Activated naive CD4-positive, alpha-beta T cell treated with anti-CD3 and anti-CD28 coated beads, Interleukin-2, amount 50 U/mL, for 24 hours (primary cell): ENCODE data around the gene GPX7.

Source experiments
- H3K27ac Mint-ChIP-seq: one replicate; pipeline ENCODE4 v1.8.0; 2021; ENCODE audit warnings: mild to moderate bottlenecking, mixed read lengths
- H3K27me3 Mint-ChIP-seq: one replicate; pipeline ENCODE4 v1.8.0; 2021; ENCODE audit warnings: mixed read lengths
- H3K36me3 Mint-ChIP-seq: one replicate; pipeline ENCODE4 v1.8.0; 2021; ENCODE audit warnings: mixed read lengths
- H3K4me1 Mint-ChIP-seq: one replicate; pipeline ENCODE4 v1.8.0; 2021; ENCODE audit warnings: mixed read lengths
- H3K4me3 Mint-ChIP-seq: one replicate; pipeline ENCODE4 v1.8.0; 2021; ENCODE audit warnings: mild to moderate bottlenecking, mixed read lengths
- H3K9me3 Mint-ChIP-seq: one replicate; pipeline ENCODE4 v1.8.0; 2021; ENCODE audit warnings: mixed read lengths

The GPX7 gene

DNA sequence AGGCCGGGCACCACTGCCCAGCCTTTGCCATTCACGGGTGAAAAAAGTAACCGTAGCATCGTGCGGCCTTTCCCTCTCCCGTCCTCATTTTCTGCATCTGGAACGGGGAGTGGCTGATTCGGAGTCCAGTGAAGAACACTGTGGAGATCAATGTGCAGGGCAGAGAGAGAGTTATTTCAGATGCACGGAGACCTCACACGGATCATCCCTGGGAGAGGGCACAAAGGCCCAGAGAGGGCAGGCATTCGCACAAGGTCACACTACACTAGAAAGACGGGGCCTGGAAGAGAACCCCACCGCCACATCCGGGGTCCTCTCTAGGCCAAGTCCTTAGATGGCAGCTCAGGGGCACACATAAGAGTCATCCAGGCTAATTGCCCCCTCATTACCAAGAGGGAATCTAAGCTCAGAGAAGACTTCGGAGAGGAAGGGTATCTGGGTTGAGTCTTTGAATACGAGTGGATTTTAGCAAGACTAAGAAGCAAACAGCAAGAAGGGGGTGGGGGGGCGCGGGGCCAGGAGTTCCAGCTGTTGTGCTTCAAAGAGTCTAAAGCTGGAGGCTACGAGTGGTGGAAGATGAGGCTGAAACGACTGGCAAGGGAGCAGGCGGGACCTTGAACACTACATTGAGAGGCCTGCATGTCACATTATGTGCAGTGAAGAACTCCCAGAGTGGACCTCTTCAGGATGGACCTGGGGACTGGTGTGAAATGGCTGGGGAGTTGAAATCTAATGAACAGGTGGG is 857 bp downstream of the GPX7 start:
- H3K9me3 Mint-ChIP-seq: no peaks in the 10 kb centered on the region
- peak overlapping the region; percentile 96 for H3K27ac Mint-ChIP-seq
- H3K27me3 Mint-ChIP-seq: no peaks in the 10 kb centered on the region
- peaks cover 49% of the 10 kb centered on the region for H3K4me1 Mint-ChIP-seq
- peaks cover 6% of the 10 kb centered on the region for H3K36me3 Mint-ChIP-seq
- peak overlapping the region; percentile 92 for H3K4me3 Mint-ChIP-seq

DNA sequence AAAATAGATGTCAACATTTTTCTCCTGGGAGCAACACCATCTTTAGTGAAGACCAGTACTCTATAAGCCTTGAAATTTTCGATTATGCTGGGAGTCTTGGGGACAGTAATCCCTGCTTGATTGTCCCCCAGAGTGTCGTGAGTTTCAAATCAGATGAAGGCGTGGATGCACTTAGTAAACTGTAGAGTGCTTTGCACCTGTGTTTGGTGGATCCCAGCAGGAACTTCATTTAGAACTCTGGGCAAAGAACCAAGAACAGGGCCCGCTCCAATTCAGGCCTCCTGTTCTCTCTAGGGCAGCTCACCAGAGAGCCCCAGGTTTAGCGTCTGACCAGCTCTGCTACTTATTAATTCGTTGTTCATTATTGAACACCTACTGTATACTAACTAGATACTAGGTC is 1.5 kb downstream of the GPX7 start:
- H3K9me3 Mint-ChIP-seq: no peaks in the 10 kb centered on the region
- peaks cover 49% of the 10 kb centered on the region for H3K4me1 Mint-ChIP-seq
- peak overlapping the region; percentile 92 for H3K4me3 Mint-ChIP-seq
- no peaks in the 10 kb centered on the region for H3K27me3 Mint-ChIP-seq
- peaks cover 6% of the 10 kb centered on the region for H3K36me3 Mint-ChIP-seq
- H3K27ac Mint-ChIP-seq: peak overlapping the region; percentile 96

DNA sequence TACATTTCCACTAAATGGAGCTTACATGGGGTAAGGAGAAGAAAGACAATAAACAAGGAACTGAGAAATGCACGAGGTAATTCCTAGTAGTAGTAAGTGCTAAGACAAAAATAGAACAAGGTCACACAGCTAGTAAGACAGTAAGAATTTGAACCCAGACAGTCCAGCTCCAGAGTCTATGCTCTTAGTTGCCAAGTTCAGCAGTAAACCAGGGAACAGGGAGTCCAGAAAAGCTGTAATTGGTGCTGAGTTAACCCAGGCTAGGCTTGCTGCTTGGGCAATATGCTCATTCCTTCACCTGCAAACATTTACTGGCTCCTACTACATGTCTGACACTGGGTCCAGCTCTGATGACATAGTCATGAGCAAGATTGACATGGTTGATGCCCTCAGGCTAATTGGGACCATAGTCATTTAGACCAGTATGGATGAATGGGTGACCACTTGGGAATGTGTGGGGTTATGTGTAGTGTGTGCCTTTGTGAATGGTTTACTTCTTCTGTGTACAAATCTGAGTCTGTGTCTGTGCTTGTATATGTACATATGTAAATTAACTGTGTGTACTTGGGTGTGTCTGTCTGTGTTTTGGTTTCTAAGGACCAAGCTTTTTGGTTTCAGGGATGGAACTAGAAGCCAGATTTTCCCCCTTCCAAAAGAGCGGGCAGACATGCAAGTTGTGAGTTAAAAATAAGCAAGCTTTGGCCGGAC is 2.0 kb downstream of the GPX7 start:
- peaks cover 6% of the 10 kb centered on the region for H3K36me3 Mint-ChIP-seq
- peak overlapping the region; percentile 96 for H3K27ac Mint-ChIP-seq
- peaks cover 49% of the 10 kb centered on the region for H3K4me1 Mint-ChIP-seq
- no peaks in the 10 kb centered on the region for H3K27me3 Mint-ChIP-seq
- no peaks in the 10 kb centered on the region for H3K9me3 Mint-ChIP-seq
- peak overlapping the region; percentile 92 for H3K4me3 Mint-ChIP-seq

DNA sequence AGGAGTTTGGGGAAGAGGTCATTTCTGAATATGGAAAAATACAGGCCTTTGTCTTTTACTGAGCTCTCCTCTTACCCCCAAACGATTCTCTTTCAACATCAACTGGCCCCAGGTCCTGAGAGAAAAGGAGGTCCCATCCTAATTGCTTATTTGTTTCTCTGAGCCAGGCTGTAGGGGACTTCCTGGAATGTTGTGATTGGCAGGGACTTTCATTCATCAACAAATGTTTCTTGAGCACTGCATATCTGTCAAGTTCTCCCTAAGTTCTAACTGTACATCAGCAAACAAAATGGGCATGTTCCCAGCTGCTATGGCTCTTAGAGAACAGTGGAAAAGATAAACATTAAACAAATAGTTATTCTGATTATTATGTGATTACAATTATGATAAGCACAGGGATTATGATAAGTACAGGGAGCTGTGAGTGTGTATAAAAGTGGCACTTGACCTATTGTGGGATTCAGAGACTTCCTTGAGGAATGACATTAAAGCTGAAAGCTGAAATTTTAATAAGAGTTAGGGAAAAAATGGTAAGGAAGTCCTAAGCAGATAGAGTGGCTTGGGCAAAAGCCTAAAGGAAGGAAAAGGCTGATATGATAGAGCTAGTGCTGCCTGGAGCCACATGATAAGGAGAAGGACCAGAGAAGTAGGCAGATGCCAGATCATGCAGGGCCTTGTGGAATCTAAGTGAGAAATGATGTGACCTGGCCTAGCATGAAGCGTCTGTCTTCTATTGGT is 11.6 kb downstream of the GPX7 start:
- H3K27me3 Mint-ChIP-seq: no peaks in the 10 kb centered on the region
- H3K4me1 Mint-ChIP-seq: peaks cover 28% of the 10 kb centered on the region
- no peak overlapping the region for H3K4me3 Mint-ChIP-seq
- H3K9me3 Mint-ChIP-seq: no peaks in the 10 kb centered on the region
- H3K36me3 Mint-ChIP-seq: peaks cover 1% of the 10 kb centered on the region
- peak overlapping the region; percentile 14 for H3K27ac Mint-ChIP-seq

DNA sequence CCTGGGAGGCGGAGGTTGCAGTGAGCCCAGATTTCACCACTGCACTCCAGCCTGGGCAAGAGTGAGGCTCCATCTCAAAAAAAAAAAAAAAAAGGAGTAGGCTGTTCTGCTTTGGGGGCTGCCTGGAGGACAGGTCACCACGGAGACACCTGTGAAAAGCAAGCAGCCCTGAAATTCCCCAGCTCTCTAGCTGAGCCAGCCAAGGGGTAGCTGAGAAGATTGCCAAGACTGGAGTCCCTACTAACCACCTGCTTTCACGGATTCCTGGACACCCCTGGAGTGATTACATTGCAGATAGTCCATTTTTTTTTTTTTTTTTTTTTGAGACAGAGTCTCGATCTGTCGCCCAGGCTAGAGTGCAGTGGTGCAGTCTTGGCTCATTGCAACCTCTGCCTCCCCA is 12.5 kb downstream of the GPX7 start:
- Mint-ChIP-seq H3K9me3 (no peaks in the 10 kb centered on the region), H3K36me3 (peaks cover 1% of the 10 kb centered on the region), H3K27ac (no peak overlapping the region)

DNA sequence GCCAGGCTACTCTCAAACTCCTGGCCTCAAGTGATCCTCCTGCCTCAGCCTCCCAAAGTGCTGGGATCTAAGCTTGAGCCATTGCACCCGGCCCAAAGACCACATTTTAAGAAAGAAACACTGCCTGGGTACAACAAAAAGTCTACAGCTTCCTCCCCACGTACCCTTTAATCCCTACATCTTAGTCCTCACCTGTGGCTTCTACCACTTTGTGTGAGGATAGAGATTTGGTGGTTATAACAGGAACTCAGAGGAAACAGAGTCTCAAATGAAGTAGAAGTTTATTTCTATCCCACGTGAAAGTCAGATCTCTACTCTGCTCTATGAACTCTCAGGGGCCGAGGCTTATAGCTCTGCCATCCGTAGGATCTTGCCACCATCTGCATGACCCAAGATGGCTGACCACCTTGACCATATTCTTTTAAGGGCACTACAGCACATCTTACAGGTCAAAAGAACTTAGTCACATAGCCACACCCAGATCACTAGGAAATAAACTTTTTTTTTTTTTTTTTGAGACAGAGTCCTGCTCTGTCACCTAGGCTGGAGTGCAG is 13.4 kb downstream of the GPX7 start:
- H3K4me1 Mint-ChIP-seq: peaks cover 32% of the 10 kb centered on the region
- no peaks in the 10 kb centered on the region for H3K9me3 Mint-ChIP-seq
- H3K27ac Mint-ChIP-seq: no peak overlapping the region
- peaks cover 5% of the 10 kb centered on the region for H3K36me3 Mint-ChIP-seq
- H3K4me3 Mint-ChIP-seq: no peak overlapping the region
- H3K27me3 Mint-ChIP-seq: no peaks in the 10 kb centered on the region

More for the DNA sequence above, 12.5 kb downstream of the GPX7 start:
- Mint-ChIP-seq H3K27me3 (no peaks in the 10 kb centered on the region), H3K4me1 (peaks cover 28% of the 10 kb centered on the region), H3K4me3 (no peak overlapping the region)

DNA sequence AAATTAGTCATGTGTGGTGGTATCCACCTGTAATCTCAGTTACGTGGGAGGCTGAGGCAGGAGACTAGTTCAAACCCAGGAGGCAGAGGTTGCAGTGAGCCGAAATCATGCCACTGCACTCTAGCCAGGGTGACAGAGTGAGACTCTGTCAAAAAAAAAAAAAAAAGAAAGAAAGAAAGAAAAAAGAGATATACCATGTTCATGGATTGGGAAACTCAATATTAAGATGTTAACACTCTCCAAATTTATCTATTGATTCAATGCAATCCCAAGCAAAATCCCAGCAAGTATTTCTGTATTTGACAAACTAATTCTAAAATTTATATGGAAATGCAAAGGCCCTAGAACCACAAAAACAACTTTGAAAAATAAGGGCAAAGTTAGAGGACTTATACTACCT is 19.8 kb downstream of the GPX7 start:
- H3K27me3 Mint-ChIP-seq: no peaks in the 10 kb centered on the region
- H3K4me3 Mint-ChIP-seq: no peak overlapping the region
- H3K27ac Mint-ChIP-seq: no peak overlapping the region
- no peaks in the 10 kb centered on the region for H3K9me3 Mint-ChIP-seq
- H3K36me3 Mint-ChIP-seq: peaks cover 7% of the 10 kb centered on the region
- peaks cover 18% of the 10 kb centered on the region for H3K4me1 Mint-ChIP-seq

DNA sequence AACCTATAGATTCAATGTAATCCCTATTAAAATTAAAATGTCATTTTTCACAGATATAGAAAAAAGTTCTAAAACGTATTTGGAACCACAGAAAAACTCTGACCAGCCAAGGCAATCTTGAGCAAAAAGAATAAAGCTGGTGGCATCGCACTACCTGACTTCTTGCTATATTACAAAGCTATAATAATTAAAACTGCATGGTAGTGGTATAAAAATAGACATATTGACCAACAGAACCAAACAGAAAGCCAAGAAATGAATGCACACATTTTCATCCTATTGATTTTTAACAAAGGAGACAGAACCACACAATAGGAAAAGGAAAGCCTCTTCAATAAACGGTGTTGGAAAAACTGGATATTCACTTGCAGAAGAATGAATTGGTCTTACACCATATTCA is 21.6 kb downstream of the GPX7 start:
- H3K4me3 Mint-ChIP-seq: no peak overlapping the region
- no peak overlapping the region for H3K27ac Mint-ChIP-seq
- H3K9me3 Mint-ChIP-seq: no peaks in the 10 kb centered on the region
- H3K27me3 Mint-ChIP-seq: no peaks in the 10 kb centered on the region
- peaks cover 22% of the 10 kb centered on the region for H3K4me1 Mint-ChIP-seq
- peaks cover 7% of the 10 kb centered on the region for H3K36me3 Mint-ChIP-seq

DNA sequence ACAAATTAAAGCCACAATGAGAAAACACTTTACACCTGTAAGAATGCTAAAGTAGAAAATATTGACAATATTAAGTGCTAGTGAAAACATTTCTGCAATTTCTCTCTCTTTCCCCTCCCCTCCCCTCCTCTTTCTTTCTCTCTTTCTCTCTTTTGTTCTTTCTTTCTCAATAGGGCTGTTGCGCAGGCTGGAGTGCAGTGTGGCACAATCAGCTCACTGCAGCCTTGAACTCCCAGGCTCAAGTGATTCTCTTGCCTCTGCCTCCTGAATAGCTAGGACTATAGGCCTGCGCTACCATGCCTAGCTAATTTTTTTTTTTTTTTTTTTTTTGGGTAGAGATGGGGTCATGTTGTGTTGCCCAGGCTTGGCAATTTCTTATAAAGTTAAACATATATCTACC is 24.9 kb downstream of the GPX7 start:
- Mint-ChIP-seq H3K4me3 (no peak overlapping the region), H3K4me1 (peaks cover 36% of the 10 kb centered on the region), H3K27me3 (no peaks in the 10 kb centered on the region), H3K9me3 (no peaks in the 10 kb centered on the region), H3K27ac (no peak overlapping the region), H3K36me3 (no peaks in the 10 kb centered on the region)

DNA sequence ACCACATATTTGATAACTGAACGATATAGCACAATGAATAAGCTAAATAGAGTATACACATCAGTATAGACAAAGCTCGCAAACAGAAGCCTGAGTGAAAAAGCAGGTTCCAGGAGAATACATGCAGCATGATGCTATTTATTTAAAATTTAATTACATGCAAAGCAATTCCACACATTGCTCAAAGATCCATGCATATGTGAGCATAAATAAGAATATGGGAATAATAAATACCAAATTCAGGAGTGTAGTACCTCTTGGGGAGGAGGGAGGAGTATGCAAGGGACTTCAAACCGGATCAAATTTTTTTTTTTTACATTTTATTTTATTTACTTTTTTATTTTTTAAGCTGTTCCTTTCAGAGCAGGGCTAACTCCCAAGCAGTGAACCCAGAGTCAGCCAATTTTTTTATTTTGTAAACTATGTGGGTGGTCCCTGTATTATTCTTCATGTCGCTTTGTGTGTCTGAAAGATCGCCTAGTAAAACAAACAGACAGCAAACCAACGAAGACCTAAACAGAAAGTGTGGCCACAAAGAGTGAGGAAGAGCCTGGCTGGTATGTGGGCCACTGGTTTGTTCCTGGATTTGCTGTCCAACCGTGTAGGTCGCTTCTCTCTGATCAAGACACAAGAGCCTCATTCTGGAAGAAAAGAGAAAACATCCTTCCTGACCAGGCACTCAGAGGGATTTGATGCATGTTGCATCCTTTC is 26.6 kb downstream of the GPX7 start:
- H3K27me3 Mint-ChIP-seq: no peaks in the 10 kb centered on the region
- H3K36me3 Mint-ChIP-seq: no peaks in the 10 kb centered on the region
- H3K9me3 Mint-ChIP-seq: no peaks in the 10 kb centered on the region
- no peak overlapping the region for H3K27ac Mint-ChIP-seq
- peaks cover 46% of the 10 kb centered on the region for H3K4me1 Mint-ChIP-seq
- no peak overlapping the region for H3K4me3 Mint-ChIP-seq

DNA sequence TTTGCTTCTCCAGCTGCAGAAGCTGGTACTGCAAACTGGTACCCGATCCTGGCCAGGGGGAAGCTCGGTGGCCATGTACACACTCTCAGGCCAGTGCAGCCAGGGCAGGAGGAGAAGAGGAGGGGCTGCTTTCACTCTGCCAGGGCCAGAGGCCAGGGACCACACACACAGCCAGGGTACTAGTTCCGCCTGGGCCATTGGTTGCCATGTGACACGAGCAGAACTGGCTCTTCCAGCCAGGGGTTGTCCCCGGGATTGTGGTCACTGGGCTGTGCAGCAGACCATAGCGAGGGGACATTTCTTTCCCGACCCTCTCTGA is 27.1 kb downstream of the GPX7 start:
- Mint-ChIP-seq H3K27ac (no peak overlapping the region), H3K4me3 (no peak overlapping the region), H3K36me3 (no peaks in the 10 kb centered on the region), H3K9me3 (no peaks in the 10 kb centered on the region), H3K4me1 (peaks cover 51% of the 10 kb centered on the region), H3K27me3 (no peaks in the 10 kb centered on the region)

DNA sequence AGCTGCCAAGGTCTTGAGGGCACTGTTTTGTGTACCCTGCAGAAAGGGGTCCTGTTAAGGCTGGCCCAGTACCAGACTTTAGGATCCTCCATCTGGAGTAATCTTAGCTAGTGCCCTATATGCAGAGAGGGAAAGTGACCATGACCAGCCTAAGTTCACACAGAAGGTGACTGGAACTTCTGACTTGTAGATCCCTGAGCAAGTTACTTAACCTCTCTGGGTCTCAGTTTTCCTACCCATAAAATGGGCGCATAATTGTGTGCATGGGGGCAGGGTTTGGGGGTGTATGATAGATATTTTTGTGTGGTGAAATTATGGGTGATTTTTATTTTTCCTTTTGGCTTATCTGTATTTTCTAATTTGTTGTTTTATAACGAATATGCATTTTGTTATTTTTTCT is 27.5 kb downstream of the GPX7 start:
- Mint-ChIP-seq H3K27me3 (no peaks in the 10 kb centered on the region), H3K36me3 (no peaks in the 10 kb centered on the region), H3K4me3 (no peak overlapping the region), H3K4me1 (peaks cover 55% of the 10 kb centered on the region), H3K27ac (no peak overlapping the region), H3K9me3 (no peaks in the 10 kb centered on the region)

DNA sequence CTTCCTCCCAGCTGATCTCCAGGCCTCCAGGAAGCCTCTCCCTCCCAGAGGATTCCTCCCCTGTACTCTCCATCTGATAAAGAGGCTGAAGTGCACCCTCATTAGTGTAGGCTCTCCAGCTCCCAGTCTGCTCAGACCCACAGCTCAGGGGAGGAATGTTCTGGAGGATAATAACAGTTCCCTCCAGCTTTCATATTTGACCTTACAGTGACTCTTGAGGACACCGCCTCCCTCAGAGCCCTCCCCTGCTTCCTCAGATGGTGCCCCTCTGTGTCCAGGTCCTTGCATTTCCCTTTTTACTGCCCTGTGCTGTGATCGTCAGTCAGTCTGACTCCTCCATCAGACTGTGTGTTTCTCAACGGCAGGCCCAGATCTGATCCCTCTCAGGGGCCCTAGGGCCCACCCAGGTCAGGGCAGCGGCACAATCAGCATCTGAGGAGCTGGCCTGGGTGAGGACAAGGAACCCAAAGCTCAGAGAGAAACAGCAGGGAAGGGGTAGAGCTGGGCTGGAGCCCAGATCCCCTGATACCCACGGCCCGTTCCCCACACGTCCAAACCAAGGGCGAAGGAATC is 29.7 kb downstream of the GPX7 start:
- Mint-ChIP-seq H3K9me3 (no peaks in the 10 kb centered on the region), H3K4me1 (peaks cover 67% of the 10 kb centered on the region), H3K27ac (peak overlapping the region; percentile 94), H3K4me3 (peak overlapping the region; percentile 83), H3K36me3 (no peaks in the 10 kb centered on the region), H3K27me3 (no peaks in the 10 kb centered on the region)

DNA sequence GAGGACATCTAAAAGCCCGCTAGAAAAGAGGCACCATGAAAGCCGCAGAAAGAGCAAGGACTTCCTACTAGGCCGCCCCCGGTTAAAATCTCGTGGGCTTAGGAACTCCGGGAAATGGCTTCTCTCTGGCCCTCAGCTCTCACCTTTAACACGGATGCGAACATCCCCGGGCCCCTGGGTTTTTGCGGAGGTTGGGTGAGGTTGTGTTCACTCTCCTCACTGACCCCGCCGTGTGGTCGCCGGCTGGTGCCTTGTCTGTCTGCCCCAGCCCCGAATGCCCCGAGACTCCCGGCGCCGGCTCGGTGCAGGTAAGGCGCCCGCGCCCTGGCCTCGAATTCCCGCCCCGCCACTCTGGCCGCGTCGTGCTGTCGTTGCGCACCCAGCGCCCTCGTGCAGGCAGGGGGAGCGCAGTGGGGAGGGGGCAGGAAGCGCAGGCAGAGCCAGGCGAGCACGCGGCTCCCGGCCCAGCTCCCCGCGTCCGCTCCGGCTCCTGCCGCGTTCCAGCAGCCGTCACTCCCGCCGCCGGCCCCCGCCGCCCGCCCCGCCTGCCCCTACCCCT is 30.6 kb downstream of the GPX7 start, which contains the start of gene SHISAL2A:
SHISAL2A (plus strand) TSS at position 437 of the 559 bp plus-strand sequence. CDS start 326 bp downstream, outside the sequence.
- peak within 1 kb of the TSS; percentile 98 for H3K27ac Mint-ChIP-seq
- H3K4me1 Mint-ChIP-seq: peaks cover 68% of the 10 kb centered on the region
- no peaks in the 10 kb centered on the region for H3K36me3 Mint-ChIP-seq
- no peaks in the 10 kb centered on the region for H3K27me3 Mint-ChIP-seq
- H3K4me3 Mint-ChIP-seq: peak within 1 kb of the TSS; percentile 88
- no peaks in the 10 kb centered on the region for H3K9me3 Mint-ChIP-seq
